Aorta (tissue), 5 donors: ENCODE data around the gene BRSK1. TPM values are rescaled to one million over a fixed set of nuclear protein-coding genes. Genes with fewer than 3 reads are reported as not detected.
A peak's percentile ranks its signal among the peaks of the same experiment; 100 is the strongest.

ENCODE experiments used
- ATAC-seq: fragments of 200-7000 bp; cut with Tn5 transposase; one replicate; pipeline ENCODE4 v1.9.1; 2022; ENCODE audit warnings: moderate library complexity; ENCODE audit not compliant: low FRiP score
- DNase-seq, 2 donors: peaks; one replicate each; pipeline ENCODE4 v3.0.0-alpha.2; 2020
- H3K27ac ChIP-seq, 2 donors: one replicate each; pipeline ENCODE4 v1.5.1; 2013; ENCODE audit warnings: low read length in 2 of 2, mild to moderate bottlenecking in 2 of 2, moderate library complexity in 2 of 2, control low read depth in 1 of 2, inconsistent platforms in 1 of 2, low read depth in 1 of 2
- H3K27me3 ChIP-seq, 2 donors: one replicate each; pipeline ENCODE4 v1.6.1; 2013; ENCODE audit warnings: control low read depth in 1 of 2, low read length in 1 of 2, mild to moderate bottlenecking in 1 of 2, moderate library complexity in 1 of 2; ENCODE audit not compliant: insufficient read depth in 2 of 2, control insufficient read depth in 1 of 2
- H3K36me3 ChIP-seq, 2 donors: one replicate each; pipeline ENCODE4 v1.6.1; 2013; ENCODE audit warnings: control low read depth in 1 of 2, low read length in 1 of 2, mild to moderate bottlenecking in 1 of 2; ENCODE audit not compliant: insufficient read depth in 2 of 2, control insufficient read depth in 1 of 2
- H3K4me1 ChIP-seq, 2 donors: one replicate each; pipeline ENCODE4 v1.6.1; 2013; ENCODE audit warnings: low read length in 2 of 2, control low read depth in 1 of 2, mild to moderate bottlenecking in 1 of 2, moderate library complexity in 1 of 2; ENCODE audit not compliant: insufficient read depth in 2 of 2, control insufficient read depth in 1 of 2
- H3K4me3 ChIP-seq, 2 donors: one replicate each; pipeline ENCODE4 v1.5.1; 2013; ENCODE audit warnings: low read length in 2 of 2, control low read depth in 1 of 2, mild to moderate bottlenecking in 1 of 2
- H3K9me3 ChIP-seq: one replicate; pipeline ENCODE4 v1.6.1; 2013; ENCODE audit warnings: mild to moderate bottlenecking, low read length; ENCODE audit not compliant: control insufficient read depth
- WGBS, 2 donors: extraction: QIAGEN DNeasy Blood & Tissue Kit; methylation state at CpG; one replicate each; pipeline ENCODE4 v1.1.7; 2013; 5-methylcytosine and 5-hydroxymethylcytosine counted together
- intact Hi-C, 2 donors: fragments of 100-400 bp; cut with DNase I; formaldehyde crosslinking; loops; one replicate each; pipeline versions ENCODE4 v1.14.2 to v1.15.0; 2022
- polyA plus RNA-seq, 2 donors: library from polyadenylated mRNA; stranded (reverse); fragments of 200-250 nt; gene quantifications; one replicate each; pipeline ENCODE4 v1.2.3, GENCODE V29; 2013
- total RNA-seq, 2 donors: library from RNA; stranded (reverse); fragmentation: NEBNext Ultra II Directional; extraction: Animal tissue kit (Norgen Biotek cat#: 25700); gene quantifications; one replicate each; pipeline ENCODE4 v1.2.1, GENCODE V29; 2021
- donor health status: healthy with polysubstance abuse.
- donor health status: Bipolar disorder and iron deficiency.
- donor health status: DM: no; HTN: no; CAD: no.
- donor health status: DM: no; HTN: no; CAD: no.
- donor health status: DM: yes; HTN: yes; CAD: no.

The BRSK1 gene
- total and polyA plus RNA-seq, 4 donors = 4.8 to 25.1 (median 16.3) TPM

- ATAC-seq = no peak
- H3K36me3 ChIP-seq = peaks cover 0 to 7% of the 10 kb centered on the region in 2 donors
Observed at GRCh38 chr19:55245236-55245904, 38.4 kb upstream of the BRSK1 start.

DNA sequence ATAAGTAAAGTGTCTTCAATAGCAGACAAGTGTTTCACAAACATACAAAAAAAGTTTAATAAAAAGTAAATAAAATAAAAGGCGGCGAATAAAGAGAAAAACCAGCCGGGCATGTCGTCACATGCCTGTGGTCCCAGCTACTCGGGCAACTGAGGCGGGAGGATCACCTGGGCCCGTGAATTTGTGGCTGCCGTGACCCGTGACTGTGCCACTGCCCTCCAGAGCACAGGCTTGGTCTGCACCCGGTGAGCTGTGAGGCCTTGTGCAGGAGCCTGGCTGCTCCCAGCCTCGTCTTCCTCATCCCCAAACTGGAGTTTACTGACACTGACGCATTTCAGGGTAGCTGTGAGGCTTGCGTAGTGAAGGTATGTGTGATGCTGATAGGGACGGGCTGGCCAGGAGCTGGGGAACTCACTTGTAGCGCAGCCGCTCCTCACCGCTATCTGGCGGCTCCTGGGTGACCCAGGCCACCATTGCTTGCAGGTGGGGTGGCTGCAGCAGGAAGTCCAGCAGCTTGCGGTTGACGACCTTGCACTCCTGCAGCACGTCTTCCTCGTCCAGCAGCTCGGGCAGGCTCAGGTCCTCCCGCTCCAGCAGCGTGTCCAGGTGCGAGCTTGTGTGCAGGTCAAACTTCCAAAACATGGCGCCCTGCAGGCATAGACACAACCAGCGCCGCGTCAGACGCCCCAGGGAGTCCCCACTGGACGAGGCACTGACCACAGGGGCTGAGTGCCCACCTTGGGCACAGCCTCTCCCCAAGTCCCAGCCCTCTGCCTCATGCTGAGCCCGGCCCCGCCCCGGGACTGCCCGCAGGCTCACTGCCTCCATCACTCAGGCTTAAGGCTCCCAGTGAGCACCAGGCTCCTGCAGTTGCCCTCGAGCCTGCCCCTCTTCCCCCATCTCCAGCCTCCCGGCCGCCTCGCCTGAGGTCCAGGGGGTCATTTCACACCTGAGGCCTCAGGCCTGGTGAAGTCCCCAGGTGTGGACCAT, 37.0 kb upstream of the BRSK1 start:
- H3K36me3 ChIP-seq = peaks cover 0 to 7% of the 10 kb centered on the region in 2 donors

More at GRCh38 chr19:55245236-55245904, 38.4 kb upstream of the BRSK1 start:
- no peak overlapping the region for H3K4me3 ChIP-seq
- WGBS, 2 donors = 89 to 91% methylated on average over 23 of the region's 23 CpGs
- H3K9me3 ChIP-seq = no peaks in the 10 kb centered on the region
- intact Hi-C loops = no loop called here
- H3K4me1 ChIP-seq = no peaks in the 10 kb centered on the region
- peak in 1 of 2 donors; percentile 21 for DNase-seq
- no peak overlapping the region for H3K27ac ChIP-seq
- no peaks in the 10 kb centered on the region for H3K27me3 ChIP-seq

DNA sequence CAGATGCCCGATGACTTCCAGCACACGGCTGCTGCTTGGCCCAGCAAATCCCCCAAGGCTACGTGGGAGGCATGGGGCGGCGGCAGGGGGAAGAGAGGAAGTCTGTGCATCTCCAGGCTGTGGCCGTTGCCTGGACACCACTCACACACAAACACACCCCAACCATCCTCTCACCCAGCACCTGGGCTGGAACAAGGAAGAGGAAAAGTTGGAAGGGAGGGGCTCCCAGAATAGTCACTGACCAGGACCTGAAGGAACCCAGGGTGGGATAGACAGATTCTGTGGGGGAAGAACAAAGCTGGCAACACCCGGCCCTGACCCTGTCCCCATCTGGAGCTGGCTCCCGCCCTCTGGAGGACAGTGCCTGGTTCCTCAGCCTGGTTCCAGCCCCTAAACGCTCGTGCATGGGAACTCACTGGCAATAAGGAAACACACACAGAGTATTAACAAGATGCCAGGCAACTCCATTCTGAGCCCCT, 36.1 kb upstream of the BRSK1 start:
- peak in 1 of 2 donors; percentile 56 for DNase-seq
- Histone ChIP-seq H3K27ac (no peak overlapping the region), H3K4me3 (no peak overlapping the region), H3K4me1 (no peaks in the 10 kb centered on the region), H3K36me3 (peaks cover 0 to 3% of the 10 kb centered on the region in 2 donors), H3K9me3 (no peaks in the 10 kb centered on the region), H3K27me3 (no peaks in the 10 kb centered on the region)
- ATAC-seq = no peak
- 67 to 75% methylated on average over 10 of the region's 10 CpGs for WGBS, 2 donors
- intact Hi-C loops = no loop called here

More for the DNA sequence above, 37.0 kb upstream of the BRSK1 start:
- Histone ChIP-seq H3K4me3 (no peak overlapping the region), H3K27me3 (no peaks in the 10 kb centered on the region), H3K27ac (no peak overlapping the region), H3K4me1 (no peaks in the 10 kb centered on the region), H3K9me3 (no peaks in the 10 kb centered on the region)
- WGBS, 2 donors = 87 to 91% methylated on average over 39 to 40 of the region's 40 CpGs
- DNase-seq (peak in 1 of 2 donors; percentile 38), ATAC-seq (no peak)
- intact Hi-C loops = no loop called here

DNA sequence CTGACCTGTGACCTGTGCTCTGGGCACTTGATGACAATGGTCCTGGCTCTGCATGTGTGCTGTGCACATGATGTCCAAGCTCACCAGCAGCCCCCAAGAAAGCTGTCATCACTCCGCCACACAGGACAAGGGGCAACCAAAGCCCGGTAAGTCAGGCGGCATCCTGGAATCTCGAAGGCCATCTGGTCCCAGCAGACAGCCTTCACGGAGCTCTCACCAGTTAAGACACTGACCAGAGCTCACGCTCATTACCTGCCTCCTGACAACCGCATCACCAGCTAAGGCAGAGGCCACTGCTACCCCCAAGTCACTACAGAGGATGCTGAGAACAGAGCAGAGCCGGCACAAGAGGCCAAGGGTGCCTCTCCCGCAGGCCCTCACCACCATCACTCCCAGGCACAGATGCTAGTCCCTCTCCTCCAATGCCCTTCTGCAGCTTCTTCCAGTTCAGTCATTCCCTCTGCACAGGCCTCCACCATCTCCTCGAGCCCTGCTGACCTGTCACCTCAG, 35.6 kb upstream of the BRSK1 start:
- H3K4me1 ChIP-seq = no peaks in the 10 kb centered on the region
- no peak for ATAC-seq
- no peak overlapping the region for H3K27ac ChIP-seq
- WGBS, 2 donors = 78 to 84% methylated on average over 10 of the region's 10 CpGs
- DNase-seq = peak in 1 of 2 donors; percentile 38
- no peak overlapping the region for H3K4me3 ChIP-seq
- intact Hi-C loops = no loop called here
- H3K36me3 ChIP-seq = peaks cover 0 to 3% of the 10 kb centered on the region in 2 donors
- H3K27me3 ChIP-seq = no peaks in the 10 kb centered on the region
- no peaks in the 10 kb centered on the region for H3K9me3 ChIP-seq

GRCh38 chr19:55248704-55249103, 35.1 kb upstream of the BRSK1 start:
- intact Hi-C loops = no loop called here
- DNase-seq (peak in 1 of 2 donors; percentile 37), ATAC-seq (no peak)
- Histone ChIP-seq H3K4me1 (no peaks in the 10 kb centered on the region), H3K27ac (no peak overlapping the region), H3K27me3 (no peaks in the 10 kb centered on the region), H3K36me3 (peaks cover 0 to 3% of the 10 kb centered on the region in 2 donors), H3K9me3 (no peaks in the 10 kb centered on the region), H3K4me3 (no peak overlapping the region)
- 71 to 83% methylated on average over 9 of the region's 9 CpGs for WGBS, 2 donors

DNA sequence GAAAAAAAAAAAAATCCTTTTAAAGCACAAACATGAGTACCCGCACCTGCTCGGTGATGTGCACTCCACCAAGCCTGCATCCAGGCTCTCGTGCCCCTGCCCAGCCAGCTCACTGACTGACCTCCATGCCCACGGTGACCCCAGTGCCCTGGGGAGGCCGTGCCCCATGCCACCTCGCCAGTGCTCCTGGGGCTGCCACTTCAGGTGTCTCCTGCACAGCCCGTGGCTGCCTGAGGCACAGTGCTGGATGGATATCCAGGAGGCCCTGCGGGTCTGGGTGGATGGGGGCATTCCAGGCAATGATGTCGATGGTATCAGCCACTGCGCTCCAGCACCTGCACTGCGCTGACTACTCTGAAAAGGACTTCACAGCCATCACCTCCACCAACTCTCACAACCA, 34.0 kb upstream of the BRSK1 start:
- peak in 1 of 2 donors; percentile 45 for DNase-seq
- no peak for ATAC-seq
- H3K4me3 ChIP-seq = no peak overlapping the region
- no peaks in the 10 kb centered on the region for H3K4me1 ChIP-seq
- H3K27me3 ChIP-seq = no peaks in the 10 kb centered on the region
- H3K9me3 ChIP-seq = no peaks in the 10 kb centered on the region
- no peak overlapping the region for H3K27ac ChIP-seq
- 92 to 95% methylated on average over 11 of the region's 11 CpGs for WGBS, 2 donors
- intact Hi-C loops = no loop called here
- H3K36me3 ChIP-seq = peaks cover 0 to 3% of the 10 kb centered on the region in 2 donors

GRCh38 chr19:55250262-55251036, 33.3 kb upstream of the BRSK1 start:
- ATAC-seq = no peak
- Histone ChIP-seq H3K4me1 (no peaks in the 10 kb centered on the region), H3K27ac (no peak overlapping the region), H3K4me3 (no peak overlapping the region), H3K27me3 (no peaks in the 10 kb centered on the region), H3K36me3 (no peaks in the 10 kb centered on the region), H3K9me3 (no peaks in the 10 kb centered on the region)
- intact Hi-C loops = no loop called here
- no peak for DNase-seq
- WGBS, 2 donors = 91 to 92% methylated on average over 18 of the region's 18 CpGs
